GM18951 (cell line): ENCODE results near the gene DDX28.

Experiments
- POLR2A ChIP-seq: IDR thresholded peaks from 4 replicates; pipeline ENCODE4 v1.6.1; 2011; ENCODE audit warnings: mild to moderate bottlenecking; ENCODE audit not compliant: insufficient read length, insufficient read depth; ENCODE audit errors: extremely low read depth
- in situ Hi-C: fragments of 300-500 bp; cut with MboI; formaldehyde crosslinking; loops from one replicate; pipeline ENCODE4 v1.12.0; 2022; ENCODE audit warnings: low sequenced_read_pairs, mixed read lengths, inconsistent platforms; ENCODE audit not compliant: unreplicated experiment

DDX28 gene, protein sequence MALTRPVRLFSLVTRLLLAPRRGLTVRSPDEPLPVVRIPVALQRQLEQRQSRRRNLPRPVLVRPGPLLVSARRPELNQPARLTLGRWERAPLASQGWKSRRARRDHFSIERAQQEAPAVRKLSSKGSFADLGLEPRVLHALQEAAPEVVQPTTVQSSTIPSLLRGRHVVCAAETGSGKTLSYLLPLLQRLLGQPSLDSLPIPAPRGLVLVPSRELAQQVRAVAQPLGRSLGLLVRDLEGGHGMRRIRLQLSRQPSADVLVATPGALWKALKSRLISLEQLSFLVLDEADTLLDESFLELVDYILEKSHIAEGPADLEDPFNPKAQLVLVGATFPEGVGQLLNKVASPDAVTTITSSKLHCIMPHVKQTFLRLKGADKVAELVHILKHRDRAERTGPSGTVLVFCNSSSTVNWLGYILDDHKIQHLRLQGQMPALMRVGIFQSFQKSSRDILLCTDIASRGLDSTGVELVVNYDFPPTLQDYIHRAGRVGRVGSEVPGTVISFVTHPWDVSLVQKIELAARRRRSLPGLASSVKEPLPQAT

DNA sequence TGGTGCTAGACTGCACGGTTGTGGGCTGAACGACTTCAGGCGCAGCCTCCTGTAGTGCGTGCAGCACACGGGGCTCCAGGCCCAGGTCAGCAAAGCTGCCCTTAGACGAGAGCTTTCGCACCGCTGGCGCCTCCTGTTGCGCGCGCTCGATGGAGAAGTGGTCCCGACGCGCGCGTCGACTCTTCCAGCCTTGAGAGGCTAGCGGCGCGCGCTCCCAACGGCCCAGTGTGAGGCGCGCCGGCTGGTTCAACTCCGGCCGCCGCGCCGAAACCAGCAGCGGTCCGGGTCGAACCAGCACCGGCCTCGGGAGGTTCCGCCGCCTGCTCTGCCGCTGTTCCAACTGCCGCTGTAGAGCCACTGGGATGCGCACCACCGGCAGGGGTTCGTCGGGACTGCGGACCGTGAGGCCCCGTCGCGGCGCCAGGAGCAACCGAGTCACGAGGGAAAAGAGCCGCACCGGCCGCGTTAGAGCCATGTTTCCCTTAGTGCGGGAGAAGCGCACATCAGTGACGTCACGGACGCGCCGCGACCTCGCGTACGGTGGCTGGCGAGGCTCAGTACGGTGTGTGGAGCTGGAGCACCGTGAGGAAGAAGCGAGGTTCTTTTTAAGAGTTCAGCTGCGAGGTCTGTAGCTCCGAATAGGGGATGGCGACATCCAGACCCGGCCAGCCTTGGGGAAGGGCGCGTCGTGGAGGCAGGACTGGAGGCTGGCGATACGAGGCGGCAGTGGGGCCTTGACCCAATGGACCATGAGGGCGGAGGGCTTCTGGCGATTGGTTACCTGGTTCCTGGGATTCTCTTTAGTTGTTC lies at the start of gene DDX28, which contains the start of gene DUS2:
TSS of gene DDX28 (minus strand) at position 505 of the 810 bp plus-strand sequence. CDS start at position 475, 30 bp downstream.
TSS of gene DUS2 (plus strand) at position 557 of the 810 bp plus-strand sequence. CDS start 14,740 bp downstream, outside the sequence.
- peak; percentile 80 for TF ChIP-seq POLR2A
- in situ Hi-C loops: no loop called here

DNA sequence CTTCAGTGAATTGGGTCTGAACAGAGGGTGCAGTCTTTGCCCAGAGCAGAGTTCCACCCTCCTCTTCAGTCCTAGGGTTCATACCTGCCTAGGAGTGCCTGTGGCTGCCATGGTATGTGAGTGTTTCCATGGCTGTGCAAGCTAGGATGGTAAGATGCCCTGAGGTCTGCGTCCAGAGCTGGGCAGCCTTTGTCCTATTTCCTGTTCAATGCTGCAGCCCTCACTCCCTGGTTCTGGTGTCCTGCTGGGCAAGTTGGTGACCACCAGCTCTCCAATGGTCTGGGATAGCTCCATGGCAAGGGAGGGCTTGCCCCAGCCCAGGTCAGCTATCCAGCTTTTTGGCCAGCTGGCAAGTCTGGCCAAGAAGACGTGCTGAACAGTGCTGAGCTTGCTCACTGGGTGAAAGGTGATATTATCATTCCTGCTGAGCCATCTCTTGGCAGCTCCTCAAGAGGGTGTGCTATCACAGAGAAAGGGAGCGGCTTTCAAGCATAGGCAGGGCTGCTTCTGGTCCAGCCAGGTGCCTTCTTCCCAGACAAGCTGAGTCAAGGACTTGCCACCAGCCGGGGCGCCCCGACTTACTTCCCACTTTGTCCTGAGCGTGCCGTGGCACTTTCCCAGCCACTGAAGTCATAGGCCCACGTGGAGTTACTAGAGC lies 49.1 kb upstream of the DDX28 start:
- no peak for TF ChIP-seq POLR2A
- in situ Hi-C loops: no loop called here

DNA sequence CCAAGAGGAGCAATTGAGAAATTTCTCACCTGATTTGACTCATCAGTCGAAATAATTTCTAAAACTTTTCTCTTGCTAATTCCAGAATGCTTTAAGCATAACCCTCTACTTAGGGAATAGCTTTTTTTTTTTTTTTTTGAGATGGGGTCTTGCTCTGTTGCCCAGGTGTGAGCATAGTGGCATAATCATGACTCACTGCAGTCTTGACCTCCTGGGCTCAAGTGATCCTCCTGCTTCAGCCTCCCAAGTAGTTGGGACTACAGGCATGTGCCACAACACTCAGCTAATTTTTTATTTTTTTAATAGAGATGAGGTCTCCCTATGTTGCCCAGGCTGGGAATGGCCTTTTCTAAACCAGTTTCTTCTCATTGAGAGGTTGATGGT lies 48.5 kb upstream of the DDX28 start:
- TF ChIP-seq POLR2A: no peak
- in situ Hi-C loops: no loop called here

DNA sequence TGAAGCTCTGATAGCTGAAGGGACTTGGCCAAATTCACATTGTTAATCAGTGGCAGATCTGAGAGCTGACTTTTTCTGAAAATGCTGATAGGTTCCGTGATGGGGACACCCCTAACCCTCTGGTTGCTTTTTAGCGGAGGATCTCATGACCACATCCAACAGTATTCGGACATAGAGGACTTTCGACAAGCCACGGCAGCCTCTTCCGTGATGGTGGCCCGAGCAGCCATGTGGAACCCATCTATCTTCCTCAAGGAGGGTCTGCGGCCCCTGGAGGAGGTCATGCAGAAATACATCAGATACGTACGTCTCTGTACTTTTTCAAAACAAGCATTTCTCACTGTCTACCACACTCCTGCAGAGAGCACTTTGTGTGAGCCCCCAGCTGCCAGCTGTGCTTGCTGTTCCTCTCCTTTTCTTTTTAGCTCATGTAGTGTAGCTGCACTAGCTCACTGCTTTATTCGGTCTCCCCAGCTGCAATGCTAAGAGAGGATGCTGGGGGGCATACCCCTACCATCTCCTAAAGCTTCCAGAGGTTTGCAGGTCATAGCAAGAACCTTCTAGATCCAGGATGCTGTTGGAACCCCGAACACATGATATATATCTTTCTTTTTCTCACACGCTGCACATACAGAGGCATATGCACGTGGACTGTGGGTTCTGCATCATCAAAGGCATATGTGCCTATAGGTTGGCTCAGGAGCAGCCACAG lies 47.9 kb upstream of the DDX28 start:
- peak; percentile 26 for TF ChIP-seq POLR2A
- in situ Hi-C loops: no loop called here

DNA sequence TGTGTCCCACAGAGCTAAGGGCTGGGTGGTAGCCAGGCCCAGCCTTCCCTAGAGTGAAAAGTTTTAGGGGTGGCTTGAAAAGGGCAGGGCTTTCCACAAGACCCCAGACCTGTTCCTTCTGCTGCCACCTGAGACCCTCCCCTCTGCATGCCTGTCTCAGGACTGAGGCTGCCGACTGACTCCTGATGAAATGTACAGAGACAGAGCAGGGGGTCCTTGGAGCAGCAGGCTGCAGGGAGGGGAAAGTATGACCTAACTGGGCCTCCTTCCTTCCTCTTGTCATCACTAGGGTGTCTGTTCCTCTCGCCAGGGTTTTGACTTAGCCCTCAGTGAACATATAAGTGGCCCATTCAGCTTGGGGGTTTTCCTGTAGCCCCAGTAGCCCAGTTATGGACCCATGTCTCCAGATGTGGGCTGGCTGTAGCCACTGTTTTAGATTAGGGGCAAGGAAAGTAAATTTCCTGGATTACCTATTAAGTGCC lies 47.3 kb upstream of the DDX28 start:
- TF ChIP-seq POLR2A: no peak
- in situ Hi-C loops: no loop called here

DNA sequence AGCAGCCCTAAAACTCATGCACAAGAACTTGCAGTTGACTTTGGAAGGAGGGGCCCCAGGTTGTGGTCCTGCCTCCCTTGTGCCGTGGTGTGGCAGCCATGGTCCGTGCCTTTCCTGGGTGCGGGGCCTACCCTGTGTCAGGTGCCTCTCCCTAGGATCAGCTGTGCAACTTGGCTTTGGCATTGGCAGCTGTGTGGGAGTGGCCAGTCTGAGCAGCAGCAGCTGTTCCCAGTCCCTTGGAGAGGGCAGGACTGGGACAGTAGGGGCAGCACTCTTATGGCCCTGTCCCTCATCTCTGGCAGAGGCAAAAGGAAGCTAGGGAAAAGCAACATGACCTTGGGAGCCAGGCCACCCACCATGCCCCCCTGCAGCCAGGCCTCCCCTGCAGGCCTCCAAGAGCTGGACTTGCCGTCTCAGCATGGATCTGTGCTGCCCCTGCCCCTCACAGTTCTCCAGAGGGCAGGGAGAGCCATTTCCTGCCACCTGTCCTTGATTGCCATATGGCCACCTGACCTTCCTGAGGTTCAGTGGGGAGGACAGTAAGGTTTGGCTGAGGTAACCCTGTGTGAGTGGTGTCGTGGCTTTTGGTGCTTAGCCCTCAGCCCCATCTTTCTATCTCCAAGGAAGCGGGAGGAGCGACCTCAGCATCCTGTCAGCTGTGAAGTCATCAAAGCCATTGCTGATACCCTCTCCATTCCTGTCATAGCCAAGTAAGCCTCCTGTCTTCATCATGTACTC lies 46.6 kb upstream of the DDX28 start:
- no peak for TF ChIP-seq POLR2A
- in situ Hi-C loops: no loop called here

DNA sequence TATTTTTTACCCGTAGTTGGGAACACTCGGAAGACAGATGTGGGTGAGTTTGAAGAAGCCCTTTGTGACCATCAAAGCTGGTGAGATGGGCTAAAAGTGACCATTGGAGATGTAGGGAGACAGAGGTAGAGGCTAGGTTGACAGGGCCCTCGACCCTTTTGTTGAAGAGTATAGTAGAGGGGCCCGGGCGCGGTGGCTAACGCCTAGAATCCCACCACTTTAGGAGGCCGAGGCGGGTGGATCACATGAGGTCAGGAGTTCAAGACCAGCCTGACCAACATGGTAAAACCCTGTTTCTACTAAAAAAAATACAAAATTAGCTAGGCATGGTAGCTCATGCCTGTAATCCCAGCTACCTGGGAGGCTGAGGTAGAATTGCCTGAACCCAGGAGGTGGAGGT lies 45.9 kb upstream of the DDX28 start:
- no peak for TF ChIP-seq POLR2A
- in situ Hi-C loops: no loop called here

DNA sequence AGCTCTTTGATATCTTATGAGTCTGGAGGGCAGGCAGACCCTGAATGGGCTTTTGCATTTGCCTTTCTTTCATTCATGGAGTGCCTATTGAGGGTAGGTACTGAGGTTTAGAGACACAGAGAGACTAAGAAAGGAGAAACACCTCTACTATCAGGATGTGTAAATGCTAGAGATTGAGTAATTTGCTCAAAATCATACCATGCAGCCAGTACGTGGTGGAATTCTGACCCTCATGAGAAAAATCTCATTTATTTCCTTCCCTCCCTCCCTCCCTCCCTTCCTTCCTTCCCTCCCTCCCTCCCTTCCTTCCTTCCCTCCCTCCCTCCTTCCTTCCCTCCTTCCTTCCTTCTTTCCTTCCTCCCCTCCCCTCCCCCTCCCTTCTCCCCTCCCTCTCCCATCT lies 43.7 kb upstream of the DDX28 start:
- in situ Hi-C loops: no loop called here

DNA sequence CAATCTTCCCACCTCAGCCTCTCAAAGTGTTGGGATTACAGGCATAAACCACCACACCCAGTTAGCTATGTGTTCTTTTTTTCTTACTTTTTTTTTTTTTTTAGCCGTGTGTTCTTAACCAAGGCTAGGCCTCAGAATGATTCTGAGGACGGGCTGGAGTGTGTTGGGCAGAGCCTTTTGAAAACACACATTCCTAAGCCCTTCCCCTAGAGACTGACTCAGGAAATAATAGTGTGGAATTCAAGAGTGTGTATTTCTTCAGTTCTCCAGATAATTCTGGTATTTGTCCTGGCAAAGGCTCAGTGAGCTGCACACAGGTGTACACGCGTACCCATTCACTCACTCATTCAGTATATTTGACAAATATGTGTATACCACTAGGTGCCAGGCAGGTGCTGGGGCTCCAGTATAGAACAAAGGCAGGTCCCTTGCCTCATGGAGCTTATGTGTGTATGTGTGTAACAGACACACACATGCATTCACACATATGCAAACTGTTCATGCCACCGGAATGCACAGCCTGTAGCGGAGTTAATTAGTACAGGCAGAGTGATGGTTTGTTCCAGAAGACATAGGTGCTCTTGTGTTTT lies 42.8 kb upstream of the DDX28 start:
- in situ Hi-C loops: no loop called here
- no peak for TF ChIP-seq POLR2A

More for the DNA sequence above, 43.7 kb upstream of the DDX28 start:
- no peak for TF ChIP-seq POLR2A

DNA sequence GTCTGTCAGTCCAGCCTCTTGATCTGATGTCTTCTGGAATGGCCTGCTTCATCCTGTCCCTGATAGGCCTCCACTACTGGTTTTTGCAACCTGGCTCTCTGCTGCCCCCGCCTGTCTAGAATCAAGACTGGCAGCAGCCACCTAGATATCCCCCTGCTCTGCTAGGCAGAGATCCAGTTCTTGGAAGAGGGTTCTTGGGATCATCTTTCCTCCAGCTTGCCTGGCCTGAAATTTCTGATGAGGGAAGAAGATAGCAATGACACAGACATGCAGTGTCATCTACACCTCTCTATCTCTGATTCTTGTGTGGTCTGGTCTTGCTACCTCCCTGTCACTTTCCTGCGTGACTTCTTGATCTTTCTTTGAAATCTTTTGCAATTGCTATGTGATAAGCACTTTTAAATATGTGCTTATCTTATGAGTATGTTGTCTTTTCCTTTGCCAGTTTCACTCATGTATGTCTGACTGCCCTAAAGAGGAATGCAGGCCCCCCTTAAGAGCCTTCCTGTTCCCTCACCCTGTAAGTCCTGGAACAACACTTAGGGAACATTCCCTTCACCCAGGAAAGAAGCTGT lies 41.8 kb upstream of the DDX28 start:
- TF ChIP-seq POLR2A: no peak
- in situ Hi-C loops: no loop called here

DNA sequence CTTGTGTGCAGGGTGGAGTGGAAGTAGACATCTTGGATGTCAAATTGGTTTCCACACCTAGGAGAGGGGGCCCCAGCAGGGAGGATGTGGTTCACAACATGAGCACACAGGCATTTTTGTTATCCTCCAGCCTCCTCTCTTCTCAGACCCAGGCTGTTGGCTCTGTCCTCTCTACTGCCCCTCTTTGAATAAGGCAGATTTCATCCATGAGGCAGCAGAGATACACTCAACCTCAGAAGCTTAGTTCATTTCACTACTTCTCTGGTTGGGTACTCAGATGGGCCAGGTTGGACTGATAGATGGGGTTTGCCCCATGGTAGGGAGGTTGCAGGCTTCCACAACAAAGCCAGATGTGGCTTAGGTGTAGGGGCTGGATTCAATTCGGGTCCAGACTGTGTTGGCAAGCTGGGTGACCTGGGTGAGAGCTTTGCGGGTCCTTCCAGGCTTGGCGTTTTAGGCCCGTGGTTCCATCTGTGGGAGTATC lies 39.9 kb upstream of the DDX28 start:
- in situ Hi-C loops: no loop called here
- no peak for TF ChIP-seq POLR2A
